ENCODE results near the gene WFDC11.
"Not testable (repeated sequence)": the region's sequence is repeated elsewhere in the genome, so short reads cannot be mapped to it uniquely, and the experiment has no call there.

Gene WFDC11

DNA sequence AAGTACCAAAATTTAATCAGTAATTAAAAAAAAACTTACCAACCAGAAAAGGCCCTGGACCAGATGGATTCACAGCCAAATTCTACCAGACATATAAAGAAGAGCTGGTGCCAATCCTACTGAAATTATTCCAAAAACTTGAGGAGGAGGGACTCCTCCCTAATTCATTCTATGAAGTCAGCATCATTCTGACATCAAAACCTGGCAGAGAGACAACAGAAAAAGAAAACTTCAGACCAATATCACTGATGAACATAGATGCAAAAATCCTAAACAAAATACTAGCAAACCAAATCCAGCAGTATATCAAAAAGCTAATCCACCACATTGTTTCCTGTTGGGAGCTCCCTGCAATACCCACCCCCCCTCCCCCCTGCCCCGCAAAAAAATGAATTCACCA, at the start of gene WFDC11:
WFDC11 (minus strand) TSS at position 101 of the 400 bp plus-strand sequence. CDS start 19,639 bp downstream, outside the sequence.
- H3K4me3 ChIP-seq (ENCODE audit: low read depth, low read length), result no peak within 1 kb of the TSS

DNA sequence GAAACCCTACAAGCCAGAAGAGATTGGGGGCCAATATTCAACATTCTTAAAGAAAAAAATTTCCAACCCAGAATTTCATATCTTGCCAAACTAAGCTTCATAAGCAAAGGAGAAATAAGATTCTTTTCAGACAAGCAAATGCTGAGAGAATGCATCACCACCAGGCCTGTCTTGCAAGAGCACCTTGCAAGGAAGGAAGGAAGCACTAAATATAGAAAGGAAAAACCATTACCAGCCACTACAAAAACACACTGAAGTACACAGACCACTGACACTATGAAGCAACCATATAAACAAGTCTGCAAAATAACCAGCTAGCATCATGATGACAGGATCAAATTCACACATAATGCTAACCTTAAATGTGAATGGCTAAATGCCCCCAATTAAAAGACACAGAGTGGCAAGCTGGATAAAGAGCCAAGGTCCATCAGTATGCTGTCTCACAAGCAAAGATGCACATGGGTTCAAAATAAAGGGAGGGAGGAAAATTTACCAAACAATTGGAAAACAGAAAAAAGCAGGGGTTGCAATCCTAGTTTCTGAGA, 46.2 kb upstream of the WFDC11 start:
- H3K4me3 ChIP-seq (ENCODE audit: low read depth, low read length), result not testable (repeated sequence)

DNA sequence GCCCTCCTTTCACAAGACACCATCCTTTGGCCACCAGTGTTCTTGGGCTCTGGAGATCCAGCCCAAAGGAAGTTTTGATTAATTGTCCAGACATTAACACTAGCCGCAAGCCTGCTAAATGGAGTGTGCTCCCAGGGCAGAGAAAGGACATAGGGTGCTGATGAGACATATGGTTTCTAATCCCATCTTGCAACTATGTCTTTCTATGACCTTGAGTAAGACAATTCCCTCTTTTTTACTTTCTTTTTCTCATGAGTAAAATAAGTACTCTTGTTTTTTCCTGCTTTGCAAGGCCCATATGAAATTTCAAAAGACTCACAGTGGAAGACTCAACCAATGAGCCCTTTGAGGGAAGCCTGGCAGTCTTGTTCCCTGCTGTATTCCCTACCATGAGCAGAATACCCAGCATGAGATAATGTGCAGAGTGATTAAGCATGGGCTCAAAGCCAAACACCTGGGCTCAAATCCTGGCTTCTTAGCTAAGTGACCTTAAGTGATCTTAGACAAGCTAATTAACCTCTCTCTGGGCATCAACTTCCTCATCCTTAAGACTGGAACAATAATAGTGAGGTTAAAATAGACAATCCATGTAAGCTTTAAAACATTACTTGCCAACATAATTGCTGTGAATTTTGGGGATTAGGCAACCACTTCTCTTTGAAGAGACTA, 35.1 kb upstream of the WFDC11 start, which contains the start of gene WFDC10B:
WFDC10B (minus strand) TSS at position 51 of the 669 bp plus-strand sequence. CDS start 19,027 bp downstream, outside the sequence.
- H3K4me3 ChIP-seq (ENCODE audit: low read depth, low read length), result no peak within 1 kb of the TSS

GRCh38 chr20:45701873-45702272, 31.8 kb upstream of the WFDC11 start, which contains the start of gene WFDC13:
Gene WFDC13 (plus strand): TSS chr20:45702038. CDS start chr20:45702124, 86 bp downstream.
- no peak within 1 kb of the TSS for H3K4me3 ChIP-seq (ENCODE audit: low read depth, low read length)

DNA sequence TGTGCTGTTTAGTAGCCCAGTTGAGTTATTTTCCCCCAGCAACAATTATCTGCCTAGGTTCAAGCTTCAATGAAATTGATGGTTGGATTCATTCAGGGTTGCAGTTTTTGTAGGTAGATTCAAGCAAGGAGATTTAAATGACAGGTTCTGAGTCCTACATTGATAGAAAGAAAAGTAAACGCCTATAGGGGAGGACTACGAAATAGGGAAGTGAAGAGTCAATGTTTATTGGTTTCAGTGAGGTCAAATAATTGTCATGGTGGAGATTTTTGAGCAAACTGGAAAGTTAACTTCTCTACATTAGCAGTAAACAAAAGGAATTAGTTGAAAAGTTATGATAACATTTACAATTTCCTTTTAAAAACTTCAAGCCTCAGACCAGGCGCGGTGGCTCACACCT, 31.1 kb upstream of the WFDC11 start:
- H3K4me3 ChIP-seq (ENCODE audit: low read depth, low read length), result no peak overlapping the region

GRCh38 chr20:45695496-45695895, 25.5 kb upstream of the WFDC11 start:
- H3K4me3 ChIP-seq (ENCODE audit: low read depth, low read length), result no peak overlapping the region

- H3K4me3 ChIP-seq (ENCODE audit: low read depth, low read length), result not testable (repeated sequence)
Measured at GRCh38 chr20:45693346-45693745, 23.3 kb upstream of the WFDC11 start.

DNA sequence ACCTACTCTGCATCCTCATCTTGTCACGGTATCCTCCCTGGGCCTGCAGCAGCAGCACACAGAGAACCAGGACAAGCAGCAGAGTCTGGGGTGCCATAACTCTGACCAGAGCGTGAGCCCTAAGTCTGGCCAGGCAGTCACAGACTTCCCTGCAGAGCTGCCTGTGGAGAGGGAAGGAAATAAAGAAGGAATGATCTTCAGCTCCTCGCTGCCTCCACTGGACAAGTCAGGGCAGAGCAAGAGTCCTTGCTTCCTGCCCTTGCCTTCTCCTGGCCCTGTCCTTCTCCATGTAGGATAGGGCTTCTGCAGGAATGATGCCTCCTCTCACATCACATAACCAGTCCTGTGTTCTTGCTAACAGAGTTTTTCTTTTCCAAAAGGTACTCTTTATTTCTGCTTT, 15.9 kb upstream of the WFDC11 start:
- no peak overlapping the region for H3K4me3 ChIP-seq (ENCODE audit: low read depth, low read length)

- H3K4me3 ChIP-seq (ENCODE audit: low read depth, low read length), result no peak overlapping the region
Measured at GRCh38 chr20:45679650-45680049, 9.6 kb upstream of the WFDC11 start.

- H3K4me3 ChIP-seq (ENCODE audit: low read depth, low read length), result no peak overlapping the region
Measured at GRCh38 chr20:45672765-45673164, 2.7 kb upstream of the WFDC11 start.

DNA sequence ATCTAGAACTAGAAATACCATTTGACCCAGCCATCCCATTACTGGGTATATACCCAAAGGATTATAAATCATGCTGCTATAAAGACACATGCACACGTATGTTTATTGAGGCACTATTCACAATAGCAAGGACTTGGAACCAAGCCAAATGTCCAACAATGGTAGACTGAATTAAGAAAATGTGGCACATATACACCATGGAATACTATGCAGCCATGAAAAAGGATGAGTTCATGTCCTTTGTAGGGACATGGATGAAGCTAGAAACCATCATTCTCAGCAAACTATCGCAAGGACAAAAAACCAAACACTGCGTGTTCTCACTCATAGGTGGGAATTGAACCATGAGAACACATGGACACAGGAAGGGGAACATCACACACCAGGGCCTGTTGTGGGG, 13.0 kb downstream of the WFDC11 start:
- H3K4me3 ChIP-seq (ENCODE audit: low read depth, low read length), result not testable (repeated sequence)

DNA sequence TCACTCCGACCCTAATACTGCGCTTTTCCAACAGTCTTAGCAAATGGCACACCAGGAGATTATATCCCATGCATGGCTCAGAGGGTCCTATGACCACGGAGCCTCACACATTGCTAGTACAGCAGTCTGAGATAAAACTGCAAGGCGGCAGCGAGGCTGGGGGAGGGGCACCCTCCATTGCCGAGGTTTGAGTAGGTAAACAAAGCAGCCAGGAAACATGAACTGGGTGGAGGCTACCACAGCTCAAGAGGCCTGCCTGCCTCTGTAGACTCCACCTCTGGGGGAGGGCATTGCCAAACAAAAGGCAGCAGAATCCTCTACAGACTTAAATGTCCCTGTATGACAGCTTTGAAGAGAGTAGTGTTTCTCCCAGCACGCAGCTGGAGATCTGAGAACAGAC, 18.3 kb downstream of the WFDC11 start:
- not testable (repeated sequence) for H3K4me3 ChIP-seq (ENCODE audit: low read depth, low read length)

GRCh38 chr20:45649312-45649863, 20.7 kb downstream of the WFDC11 start:
- no peak overlapping the region for H3K4me3 ChIP-seq (ENCODE audit: low read depth, low read length)

DNA sequence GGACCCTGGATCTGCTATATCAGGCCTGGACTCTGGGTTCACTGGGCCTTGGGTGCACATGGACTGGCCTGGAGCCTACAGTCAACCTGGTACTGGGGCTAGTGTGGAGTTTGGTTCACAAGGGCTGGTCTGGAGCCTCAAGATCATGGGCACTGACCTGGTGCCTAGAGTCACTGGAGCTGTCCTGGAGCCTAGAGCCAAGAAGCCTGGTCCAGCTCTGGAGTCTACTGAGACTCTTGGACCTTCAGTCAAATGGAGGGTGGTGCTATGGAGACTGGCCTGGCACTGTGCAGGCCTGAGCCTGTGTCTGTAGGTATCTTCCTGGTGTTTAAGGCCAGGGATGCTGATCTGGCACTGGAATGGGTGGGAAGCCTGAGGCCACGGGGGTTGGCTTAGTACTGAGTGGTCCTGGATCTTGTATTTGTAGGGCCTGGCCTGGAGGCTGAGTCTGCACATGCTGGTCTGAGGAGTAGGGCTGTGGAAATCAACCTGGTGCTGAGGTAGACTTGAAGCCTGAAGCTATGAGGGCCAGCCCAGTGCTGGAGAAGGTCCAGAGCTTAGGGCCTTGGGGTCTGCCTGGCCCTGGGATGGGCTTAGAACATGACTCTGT, 22.5 kb downstream of the WFDC11 start:
- no peak overlapping the region for H3K4me3 ChIP-seq (ENCODE audit: low read depth, low read length)

DNA sequence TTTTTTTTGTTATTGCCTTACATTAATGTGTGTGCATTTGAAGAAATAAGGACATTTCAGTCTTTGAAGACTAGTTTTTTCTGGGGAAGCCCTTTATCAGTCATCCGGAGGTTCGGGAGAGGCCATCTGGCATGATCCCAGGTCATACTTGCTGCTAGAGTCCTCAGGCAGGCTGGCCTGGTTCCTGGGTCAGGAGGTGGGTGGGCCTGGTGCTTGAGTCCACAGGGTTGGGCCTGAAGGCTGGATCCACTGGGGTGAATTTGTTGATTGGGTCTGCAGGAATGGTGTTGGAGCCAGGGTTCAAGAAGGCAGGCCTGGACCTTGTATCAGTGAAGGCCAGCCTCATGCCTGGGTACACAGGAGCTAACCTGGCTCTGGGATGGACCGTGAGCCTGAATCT, 23.2 kb downstream of the WFDC11 start:
- no peak overlapping the region for H3K4me3 ChIP-seq (ENCODE audit: low read depth, low read length)

- H3K4me3 ChIP-seq (ENCODE audit: low read depth, low read length), result not testable (repeated sequence)
Measured at GRCh38 chr20:45645869-45646268, 24.2 kb downstream of the WFDC11 start.

GRCh38 chr20:45641076-45641475, 29.0 kb downstream of the WFDC11 start:
- not testable (repeated sequence) for H3K4me3 ChIP-seq (ENCODE audit: low read depth, low read length)

DNA sequence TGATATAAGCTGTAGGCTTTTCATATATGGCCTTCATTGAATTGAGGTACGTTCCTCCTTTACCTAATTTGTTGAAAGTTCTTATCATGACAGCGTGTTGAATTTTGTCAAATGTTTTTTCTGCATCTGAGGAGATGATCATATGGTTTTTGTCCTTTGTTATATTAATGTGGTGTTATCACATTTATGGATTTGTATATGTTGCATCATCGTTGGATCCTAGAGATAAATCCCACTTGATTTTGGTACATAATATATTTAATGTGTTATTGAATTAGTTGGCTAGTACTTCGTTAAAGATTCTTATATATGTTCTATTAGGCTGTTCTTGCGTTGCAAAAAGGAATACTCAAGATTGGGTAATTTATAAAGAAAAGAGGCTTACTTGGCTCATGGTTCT, 30.4 kb downstream of the WFDC11 start:
- no peak overlapping the region for H3K4me3 ChIP-seq (ENCODE audit: low read depth, low read length)

DNA sequence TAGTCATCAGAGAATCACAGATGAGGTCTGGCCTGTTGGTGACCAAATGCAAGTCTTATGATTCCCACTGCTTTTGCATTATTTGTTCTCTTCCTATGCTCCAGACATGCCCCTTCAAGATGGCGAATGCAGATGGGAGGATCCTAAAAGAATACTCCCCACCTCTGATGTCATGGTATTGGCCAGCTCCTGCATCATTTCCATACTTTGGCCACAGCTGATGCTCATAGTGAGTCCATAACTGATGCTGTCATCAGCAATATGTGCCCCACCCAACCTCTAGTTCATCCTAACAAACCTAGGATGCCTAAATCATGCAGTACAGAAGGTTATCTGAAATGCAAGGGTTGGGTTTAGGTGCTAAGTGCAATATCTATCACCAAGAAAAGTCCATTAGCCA, 33.5 kb downstream of the WFDC11 start:
- no peak overlapping the region for H3K4me3 ChIP-seq (ENCODE audit: low read depth, low read length)

- H3K4me3 ChIP-seq (ENCODE audit: low read depth, low read length), result no peak within 1 kb of the TSS
Measured at GRCh38 chr20:45631184-45631583, 38.9 kb downstream of the WFDC11 start, which contains the start of gene WFDC9. Gene WFDC9 (minus strand): TSS chr20:45631284. CDS start chr20:45610181, 21,103 bp downstream.

DNA sequence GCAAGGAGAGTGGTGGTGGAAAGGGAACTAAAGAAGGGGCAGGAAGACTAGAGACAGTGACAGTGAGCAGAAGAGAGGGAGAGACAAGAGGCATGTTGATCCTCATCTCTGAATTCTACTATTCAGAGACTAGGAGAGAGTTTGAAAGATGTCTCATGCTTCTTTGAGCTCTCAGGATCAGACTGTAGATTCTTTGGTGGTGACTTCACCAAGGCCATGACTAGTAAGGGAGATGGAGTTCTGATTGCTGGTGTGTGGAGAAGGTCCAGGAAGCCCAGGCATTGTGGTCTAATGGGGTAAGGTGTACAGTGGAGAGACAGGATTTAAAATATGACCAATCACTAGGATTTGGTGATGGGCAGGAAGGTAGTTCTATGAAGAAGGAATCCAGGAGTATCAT, 39.7 kb downstream of the WFDC11 start:
- no peak overlapping the region for H3K4me3 ChIP-seq (ENCODE audit: low read depth, low read length)
